ENCODE results near the gene KIF9.
"Not testable (repeated sequence)": the region's sequence is repeated elsewhere in the genome, so short reads cannot be mapped to it uniquely, and the experiment has no call there.

The KIF9 gene

GRCh38 chr3:47294392-47294791, 11.8 kb upstream of the KIF9 start:
- no peak for DNase-seq

GRCh38 chr3:47293822-47294221, 11.2 kb upstream of the KIF9 start:
- DNase-seq: no peak

GRCh38 chr3:47291754-47292420, 9.3 kb upstream of the KIF9 start:
- not testable (repeated sequence) for DNase-seq

GRCh38 chr3:47291158-47291753, 8.7 kb upstream of the KIF9 start:
- DNase-seq: no peak

GRCh38 chr3:47288966-47289910, 6.6 kb upstream of the KIF9 start:
- no peak for DNase-seq

DNA sequence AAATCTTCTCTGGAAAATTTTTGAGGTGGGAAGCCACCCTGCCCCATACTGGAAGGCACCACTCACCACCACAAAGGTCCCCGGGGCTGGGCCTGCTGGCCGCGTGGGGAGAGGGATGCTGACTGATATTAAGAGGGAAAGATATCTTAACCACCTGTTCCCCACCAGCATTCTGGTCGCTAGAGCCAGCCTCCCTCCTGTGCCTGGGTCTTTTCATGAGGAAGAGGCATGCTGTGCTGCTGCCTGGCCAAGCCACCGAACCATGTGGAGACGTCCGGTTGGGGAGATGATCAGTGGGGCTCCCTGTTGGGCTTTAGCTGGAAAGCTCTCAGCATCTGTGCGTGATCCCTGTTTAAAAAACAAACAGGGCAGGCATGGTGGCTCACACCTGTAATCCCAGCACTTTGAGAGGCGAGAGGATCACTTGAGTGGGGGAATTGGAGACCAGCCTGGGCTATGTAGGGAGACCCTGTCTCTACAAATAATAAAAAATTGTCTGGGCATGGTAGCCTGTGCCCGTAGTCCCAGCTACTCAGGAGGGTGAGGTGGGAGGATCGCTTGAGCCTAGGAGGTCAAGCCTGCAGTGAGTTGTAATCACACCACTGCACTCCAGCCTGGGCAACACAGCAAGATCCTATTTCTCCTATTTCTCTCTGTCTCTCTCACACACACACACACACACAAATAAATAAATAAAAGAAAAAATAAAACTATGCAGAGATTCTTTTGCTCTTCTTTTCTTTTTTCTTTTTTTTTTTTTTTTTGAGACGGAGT, 1.2 kb upstream of the KIF9 start:
- peak in 2 of 3 experiments; percentile 4 to 32 for DNase-seq

DNA sequence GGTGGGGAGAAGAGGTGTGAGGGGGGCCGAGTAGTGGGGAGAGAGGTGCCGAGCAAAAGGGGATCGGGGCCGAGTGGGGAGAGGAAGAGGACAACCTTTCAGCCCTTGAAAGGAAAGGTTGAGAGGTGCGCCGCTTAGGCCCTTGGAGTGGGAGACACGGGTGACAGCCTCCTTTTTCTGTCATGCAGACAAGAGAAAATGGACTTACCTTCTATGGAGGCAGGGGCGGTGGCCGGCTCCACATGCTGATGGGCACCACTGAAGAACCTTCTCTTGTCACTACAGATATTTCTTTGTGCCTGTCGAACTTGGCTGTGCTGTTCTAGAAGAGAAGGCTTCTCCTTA, 566 bp upstream of the KIF9 start:
- peak in 1 of 3 experiments; percentile 54 for DNase-seq

- DNase-seq: no peak
Observed at GRCh38 chr3:47280519-47280918, 2.1 kb downstream of the KIF9 start.

GRCh38 chr3:47276558-47276957, 6.0 kb downstream of the KIF9 start:
- DNase-seq: no peak

GRCh38 chr3:47274652-47275051, 7.9 kb downstream of the KIF9 start:
- no peak for DNase-seq

GRCh38 chr3:47273564-47273963, 9.0 kb downstream of the KIF9 start:
- DNase-seq: no peak

DNA sequence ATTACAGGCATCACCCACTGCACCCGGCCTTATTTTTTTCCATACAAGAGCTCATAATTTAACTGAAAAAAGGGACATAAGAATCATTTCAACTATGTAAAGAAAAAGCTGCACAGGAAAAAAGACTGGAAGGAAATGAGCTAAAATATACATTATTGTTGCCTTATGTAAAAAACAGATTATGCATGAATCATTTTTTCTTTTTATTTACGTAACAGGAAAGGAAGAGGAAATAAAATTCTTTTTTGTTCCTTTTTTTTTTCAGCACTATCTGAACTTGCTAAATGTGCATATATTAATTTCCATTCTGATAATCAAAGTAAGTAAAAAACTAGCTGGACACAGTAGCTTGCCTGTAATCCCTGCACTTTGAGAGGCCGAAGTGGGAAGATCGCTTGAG, 12.1 kb downstream of the KIF9 start:
- no peak for DNase-seq

DNA sequence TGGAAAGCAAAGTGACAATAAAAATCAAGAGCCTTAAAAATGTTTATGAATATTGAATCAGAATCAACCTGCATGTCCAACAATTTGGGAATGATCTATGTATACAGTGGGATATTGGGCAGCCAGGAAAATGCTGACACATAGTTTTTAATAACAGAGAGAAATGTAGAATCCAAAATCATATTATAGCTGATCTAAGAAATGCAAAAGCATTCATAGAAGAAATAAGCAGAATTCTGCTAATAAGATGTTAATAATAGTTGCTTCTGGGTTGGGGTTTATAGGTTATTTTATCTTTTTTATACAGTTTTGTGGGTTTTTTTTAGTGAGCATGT, 15.1 kb downstream of the KIF9 start:
- no peak for DNase-seq

GRCh38 chr3:47266709-47267489, 15.7 kb downstream of the KIF9 start:
- no peak for DNase-seq

DNA sequence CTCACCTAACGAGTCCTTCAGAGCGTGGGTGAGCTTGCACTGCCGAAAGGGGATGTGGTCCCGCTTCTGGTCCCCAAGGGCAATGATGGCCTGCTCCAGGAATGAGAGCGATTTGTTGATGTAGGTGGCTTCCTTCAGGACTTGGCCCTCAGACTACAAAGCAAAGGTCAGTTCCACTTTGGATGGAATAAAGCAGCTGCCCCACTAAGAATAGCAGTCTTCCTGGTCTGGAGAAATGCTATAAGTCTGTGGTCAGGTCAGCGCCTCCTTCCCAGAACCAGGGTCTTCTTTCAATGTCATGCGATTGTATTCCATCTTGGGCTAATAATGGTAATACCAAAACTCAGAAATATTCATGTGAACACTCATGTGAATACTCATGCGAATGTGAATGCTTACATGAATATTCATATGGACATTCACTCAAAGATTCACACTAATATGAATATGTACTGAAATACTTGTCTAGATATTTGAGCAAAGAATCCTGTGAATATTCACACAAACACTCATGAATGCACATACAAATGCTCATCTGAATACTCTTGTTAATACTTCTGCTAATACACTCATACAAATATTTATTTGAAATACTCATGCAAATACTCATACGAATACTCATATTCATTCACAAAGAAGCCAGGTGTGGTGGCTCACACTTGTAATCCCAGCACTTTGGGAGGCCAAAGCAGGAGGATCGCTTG, 16.7 kb downstream of the KIF9 start:
- DNase-seq: no peak

GRCh38 chr3:47265008-47265407, 17.6 kb downstream of the KIF9 start:
- no peak for DNase-seq

- no peak for DNase-seq
Observed at GRCh38 chr3:47261301-47261700, 21.3 kb downstream of the KIF9 start.

DNA sequence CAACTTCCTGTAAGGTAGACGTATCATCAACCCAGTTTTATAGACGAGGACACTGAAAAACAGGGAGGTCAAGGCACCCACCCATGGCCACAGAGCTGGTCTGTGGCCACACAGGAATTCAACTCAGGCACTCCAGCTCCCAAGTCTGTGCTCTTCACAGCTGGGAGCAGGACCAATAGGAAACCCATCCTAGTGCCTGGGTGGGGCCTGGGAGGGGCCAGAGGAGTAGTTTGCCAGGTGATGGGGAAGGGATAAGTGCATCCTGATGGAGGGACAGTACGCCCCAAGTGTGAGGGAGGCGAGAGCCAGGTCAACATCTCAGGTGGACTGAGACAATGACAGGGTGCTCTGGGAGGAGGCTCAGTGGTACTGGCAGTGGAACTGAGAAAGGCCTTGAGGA, 22.0 kb downstream of the KIF9 start:
- no peak for DNase-seq

- DNase-seq: no peak
Observed at GRCh38 chr3:47259114-47259513, 23.5 kb downstream of the KIF9 start.

- not testable (repeated sequence) for DNase-seq
Observed at GRCh38 chr3:47256331-47256730, 26.3 kb downstream of the KIF9 start.

DNA sequence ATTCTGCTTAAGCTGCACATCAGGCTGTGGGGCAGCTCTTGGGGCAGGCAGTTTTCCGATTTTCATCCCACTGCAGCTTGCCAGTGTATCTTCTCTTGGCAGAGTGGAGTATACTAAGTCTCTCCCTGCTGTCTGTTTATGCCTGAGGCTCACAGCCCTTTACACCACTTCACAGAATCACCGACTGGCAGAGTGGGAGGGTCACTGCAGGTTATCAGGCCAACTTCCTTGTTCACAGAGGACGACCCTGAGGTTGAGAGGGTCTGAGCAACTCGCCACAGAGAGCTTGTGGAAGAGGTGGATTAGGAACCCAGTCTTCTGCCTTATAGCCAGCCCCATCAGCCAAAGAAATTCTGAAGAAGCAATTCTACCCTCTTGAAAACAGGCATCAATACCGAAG, 30.9 kb downstream of the KIF9 start:
- DNase-seq: no peak

- not testable (repeated sequence) for DNase-seq
Observed at GRCh38 chr3:47251085-47251484, 31.5 kb downstream of the KIF9 start.

All from NCI-H1417 (cell line).